Endodermal cell (in vitro differentiated cells): Measurements from ENCODE around the gene ZBTB7A. TPM values are rescaled to one million over a fixed set of nuclear protein-coding genes. Genes with fewer than 3 reads are reported as not detected.

Experiments
- DNase-seq: peaks from one replicate; pipeline ENCODE4 v3.0.0-alpha.2; 2017
- H3K27ac ChIP-seq: 2 replicates; pipeline ENCODE4 v1.5.1; 2013; ENCODE audit warnings: mild to moderate bottlenecking, low read depth, low read length, moderate library complexity
- H3K27me3 ChIP-seq: 2 replicates; pipeline ENCODE4 v1.6.1; 2013; ENCODE audit warnings: mild to moderate bottlenecking, low read length, moderate library complexity; ENCODE audit not compliant: insufficient read depth, control insufficient read depth, poor library complexity, severe bottlenecking
- H3K36me3 ChIP-seq: 2 replicates; pipeline ENCODE4 v1.7.0; 2013; ENCODE audit warnings: mild to moderate bottlenecking, low read length, moderate library complexity; ENCODE audit not compliant: control insufficient read depth, insufficient read depth
- H3K4me1 ChIP-seq: one replicate; pipeline ENCODE4 v1.7.0; 2013; ENCODE audit warnings: low read length; ENCODE audit not compliant: control insufficient read depth, insufficient read depth
- H3K4me3 ChIP-seq: 2 replicates; pipeline ENCODE4 v1.5.1; 2013; ENCODE audit warnings: mild to moderate bottlenecking, low read length, moderate library complexity
- H3K9ac ChIP-seq: 2 replicates; pipeline ENCODE4 v1.6.1; 2013; ENCODE audit warnings: mild to moderate bottlenecking, low read length, moderate library complexity; ENCODE audit not compliant: poor library complexity, severe bottlenecking; ENCODE audit errors: extremely low read depth
- H3K9me3 ChIP-seq: 2 replicates; pipeline ENCODE4 v1.6.1; 2013; ENCODE audit warnings: mild to moderate bottlenecking, low read length, moderate library complexity; ENCODE audit not compliant: control insufficient read depth
- H3K27ac Mint-ChIP-seq: 2 replicates; pipeline ENCODE4 v1.8.0; 2020; ENCODE audit warnings: mixed read lengths
- H3K27me3 Mint-ChIP-seq: 2 replicates; pipeline ENCODE4 v1.8.0; 2021; ENCODE audit warnings: mild to moderate bottlenecking, mixed read lengths; ENCODE audit not compliant: insufficient read depth
- H3K36me3 Mint-ChIP-seq: 2 replicates; pipeline ENCODE4 v1.8.0; 2020; ENCODE audit warnings: low read depth, mixed read lengths
- H3K4me1 Mint-ChIP-seq: 2 replicates; pipeline ENCODE4 v1.8.0; 2020; ENCODE audit warnings: mixed read lengths
- H3K4me3 Mint-ChIP-seq: 2 replicates; pipeline ENCODE4 v1.8.0; 2020; ENCODE audit warnings: mild to moderate bottlenecking, moderate library complexity, mixed read lengths
- H3K9me3 Mint-ChIP-seq: 2 replicates; pipeline ENCODE4 v1.8.0; 2020; ENCODE audit warnings: mild to moderate bottlenecking, mixed read lengths
- WGBS, 2 experiments: methylation state at CpG; one replicate each; pipeline versions ENCODE4 v1.1.5 to v1.1.7; 2013; ENCODE audit warnings: missing lambda C conversion rate in 2 of 2, mixed read lengths in 1 of 2; ENCODE audit not compliant: insufficient coverage in 1 of 2, insufficient read length in 1 of 2; 5-methylcytosine and 5-hydroxymethylcytosine counted together
- total RNA-seq, 2 donors: library from RNA; stranded (reverse); fragmentation: NEBNext Ultra II Directional in 1 of 2; extraction: Animal tissue kit (Norgen Biotek cat#: 25700) in 1 of 2; gene quantifications; 2 replicates in 1 of 2; 3 replicates in 1 of 2; pipeline ENCODE4 v1.2.1, GENCODE V29; 2021
- TF ChIP-seq, protein P1 (sequence below): fragments of 200-600 bp; sonication (generic); conservative IDR thresholded peaks from 2 replicates; pipeline ENCODE4 v1.5.0; 2021; ENCODE audit warnings: antibody characterized with exemption, mild to moderate bottlenecking

The ZBTB7A gene
- total RNA-seq, 2 donors from 2014 or later = 19.2 to 22.1 TPM

DNA sequence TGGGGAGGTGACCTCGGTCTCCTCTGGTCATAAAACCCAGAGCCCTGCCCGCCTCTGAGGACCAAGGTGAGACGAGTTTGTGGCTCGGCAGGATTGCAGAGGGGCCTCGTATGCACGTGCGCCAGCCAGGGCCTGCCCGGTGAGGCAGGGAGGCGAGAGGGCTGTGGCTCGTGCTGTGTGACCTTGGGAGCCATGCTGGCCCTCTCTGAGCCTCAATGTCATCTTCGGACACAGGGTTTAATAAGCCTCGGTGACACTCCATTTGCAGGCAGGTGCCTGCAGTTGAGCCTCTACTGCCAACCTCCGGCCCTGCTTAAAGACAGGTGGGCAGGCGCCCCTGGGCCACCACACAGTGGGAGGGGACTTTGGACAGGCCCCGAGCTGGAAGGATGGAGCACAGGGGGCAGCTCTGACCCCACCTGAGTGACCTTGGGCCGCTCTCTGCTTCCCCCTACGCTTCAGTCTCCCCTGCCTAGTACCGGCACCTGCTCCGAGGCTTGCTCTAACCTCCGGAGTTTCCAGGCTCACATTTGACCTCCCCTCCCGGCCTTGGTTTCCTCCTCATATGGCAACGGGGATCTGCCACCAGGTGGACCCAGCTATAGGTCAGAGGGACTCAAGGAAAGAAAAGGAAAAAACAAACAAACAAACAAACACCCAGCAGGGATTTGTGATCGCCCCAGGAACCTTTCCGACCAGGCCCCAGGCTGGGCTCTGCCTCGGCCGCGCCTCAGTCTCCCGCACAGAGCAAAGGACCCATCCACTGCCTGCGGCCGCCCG, 3.1 kb downstream of the ZBTB7A start:
- Histone ChIP-seq H3K27ac (no peak overlapping the region), H3K9ac (peak overlapping the region; percentile 66), H3K4me3 (peak overlapping the region; percentile 82), H3K36me3 (peaks cover 10% of the 10 kb centered on the region), H3K27me3 (peaks cover 13% of the 10 kb centered on the region), H3K9me3 (no peaks in the 10 kb centered on the region), H3K4me1 (no peaks in the 10 kb centered on the region)
- TF ChIP-seq, protein P1, sequence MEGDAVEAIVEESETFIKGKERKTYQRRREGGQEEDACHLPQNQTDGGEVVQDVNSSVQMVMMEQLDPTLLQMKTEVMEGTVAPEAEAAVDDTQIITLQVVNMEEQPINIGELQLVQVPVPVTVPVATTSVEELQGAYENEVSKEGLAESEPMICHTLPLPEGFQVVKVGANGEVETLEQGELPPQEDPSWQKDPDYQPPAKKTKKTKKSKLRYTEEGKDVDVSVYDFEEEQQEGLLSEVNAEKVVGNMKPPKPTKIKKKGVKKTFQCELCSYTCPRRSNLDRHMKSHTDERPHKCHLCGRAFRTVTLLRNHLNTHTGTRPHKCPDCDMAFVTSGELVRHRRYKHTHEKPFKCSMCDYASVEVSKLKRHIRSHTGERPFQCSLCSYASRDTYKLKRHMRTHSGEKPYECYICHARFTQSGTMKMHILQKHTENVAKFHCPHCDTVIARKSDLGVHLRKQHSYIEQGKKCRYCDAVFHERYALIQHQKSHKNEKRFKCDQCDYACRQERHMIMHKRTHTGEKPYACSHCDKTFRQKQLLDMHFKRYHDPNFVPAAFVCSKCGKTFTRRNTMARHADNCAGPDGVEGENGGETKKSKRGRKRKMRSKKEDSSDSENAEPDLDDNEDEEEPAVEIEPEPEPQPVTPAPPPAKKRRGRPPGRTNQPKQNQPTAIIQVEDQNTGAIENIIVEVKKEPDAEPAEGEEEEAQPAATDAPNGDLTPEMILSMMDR = peak; percentile 57
- Mint-ChIP-seq H3K27me3 (peaks cover 9% of the 10 kb centered on the region), H3K27ac (peak overlapping the region; percentile 77), H3K9me3 (no peaks in the 10 kb centered on the region), H3K36me3 (peaks cover 2% of the 10 kb centered on the region), H3K4me3 (peak overlapping the region; percentile 73), H3K4me1 (peaks cover 3% of the 10 kb centered on the region)
- peak; percentile 78 for DNase-seq
- WGBS, 2 experiments = 57 to 75% methylated on average over 19 to 31 of the region's 31 CpGs

DNA sequence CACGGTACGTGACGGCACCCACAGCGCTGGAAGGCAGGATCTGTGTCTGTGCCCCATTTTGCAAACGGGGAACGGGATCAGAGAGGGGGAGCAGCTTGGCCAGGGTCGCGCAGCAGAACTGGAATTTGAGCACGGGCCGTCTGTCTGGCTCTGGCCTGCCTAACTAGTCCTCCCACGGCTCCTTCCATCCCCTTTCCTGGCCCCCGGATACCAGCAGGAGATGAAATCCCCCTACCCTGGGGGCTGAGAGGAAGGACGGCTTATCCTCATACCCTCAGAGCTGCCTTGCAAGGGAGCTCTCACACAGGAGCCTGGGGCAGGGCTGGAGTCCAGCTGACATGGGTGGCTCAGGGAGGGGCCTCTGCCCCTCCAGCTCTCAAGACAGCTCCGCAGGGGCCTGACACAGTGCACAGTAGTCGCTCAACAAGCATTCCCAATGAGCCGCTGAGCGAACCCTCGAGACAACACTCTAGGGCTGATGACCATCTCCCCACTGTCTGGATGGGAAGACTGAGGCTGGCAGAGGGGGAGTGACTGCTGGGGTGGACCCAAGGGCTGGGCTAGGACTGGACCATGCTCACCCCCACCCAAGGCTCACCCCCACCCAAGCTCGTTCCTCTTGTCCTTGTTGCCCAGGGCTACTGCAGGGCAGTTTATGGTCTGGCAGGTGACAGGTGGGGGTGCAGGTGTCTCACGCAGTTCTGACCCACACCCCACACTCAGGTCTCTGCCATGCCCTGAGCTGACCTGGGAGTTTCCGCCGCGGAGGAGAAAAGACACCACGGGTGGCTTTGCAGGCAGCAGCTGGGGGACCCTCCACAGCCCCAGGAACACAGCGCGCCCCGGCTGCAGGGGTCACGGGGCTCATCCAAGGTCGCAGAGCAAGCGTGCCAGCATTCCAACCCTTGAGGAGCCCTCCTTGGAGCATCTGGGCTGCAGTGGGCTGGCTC, 4.0 kb downstream of the ZBTB7A start:
- peaks cover 5% of the 10 kb centered on the region for H3K27me3 ChIP-seq
- 93 to 94% methylated on average over 17 to 30 of the region's 30 CpGs for WGBS, 2 experiments
- H3K27ac ChIP-seq = no peak overlapping the region
- H3K4me3 ChIP-seq = no peak overlapping the region
- TF ChIP-seq, protein P1 = no peak
- Mint-ChIP-seq H3K36me3 (peaks cover 3% of the 10 kb centered on the region), H3K4me3 (peak overlapping the region; percentile 73), H3K4me1 (peaks cover 3% of the 10 kb centered on the region), H3K27me3 (peaks cover 1% of the 10 kb centered on the region), H3K9me3 (no peaks in the 10 kb centered on the region), H3K27ac (no peak overlapping the region)
- H3K4me1 ChIP-seq = no peaks in the 10 kb centered on the region
- DNase-seq = no peak
- H3K9me3 ChIP-seq = no peaks in the 10 kb centered on the region
- no peak overlapping the region for H3K9ac ChIP-seq
- H3K36me3 ChIP-seq = peaks cover 10% of the 10 kb centered on the region

DNA sequence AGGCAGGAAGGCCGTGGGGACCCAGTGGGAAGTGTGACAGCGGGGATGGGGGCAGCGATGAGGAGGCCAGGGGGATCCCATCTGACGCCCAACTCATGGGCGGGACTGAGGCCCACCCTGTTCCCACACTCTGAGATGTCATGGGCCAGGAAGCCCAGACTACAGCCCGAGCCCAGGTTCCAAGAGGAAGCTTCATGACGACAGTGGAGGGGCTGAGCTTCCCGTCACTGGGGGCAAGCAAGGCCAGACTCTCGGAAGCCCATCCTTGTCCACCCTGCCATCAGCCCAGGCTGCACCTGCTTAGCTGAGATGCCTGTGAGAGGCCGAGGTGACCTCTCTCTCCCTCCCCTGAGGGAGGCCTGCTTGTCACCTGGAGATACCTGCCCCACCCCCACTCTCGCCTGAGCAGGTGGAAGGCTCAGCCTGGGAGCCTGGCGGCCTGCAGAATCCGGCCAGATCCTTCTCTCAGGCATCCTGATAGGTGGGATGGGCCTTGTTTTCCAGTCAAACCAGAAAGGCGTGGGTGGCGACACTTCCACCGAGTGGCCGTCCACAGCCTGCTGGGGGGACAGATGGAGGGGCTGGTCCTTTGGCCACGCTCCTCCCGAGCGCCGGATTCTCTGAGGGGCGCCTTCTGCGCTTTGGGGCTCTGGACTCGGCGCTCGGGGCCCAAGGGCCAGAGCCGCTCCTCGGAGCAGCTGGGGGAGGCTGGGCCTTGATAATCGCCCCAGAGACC, 4.8 kb downstream of the ZBTB7A start:
- no peak overlapping the region for H3K27ac Mint-ChIP-seq
- H3K9me3 ChIP-seq = no peaks in the 10 kb centered on the region
- H3K27me3 ChIP-seq = no peaks in the 10 kb centered on the region
- H3K27ac ChIP-seq = no peak overlapping the region
- H3K27me3 Mint-ChIP-seq = no peaks in the 10 kb centered on the region
- DNase-seq = no peak
- H3K36me3 ChIP-seq = peaks cover 10% of the 10 kb centered on the region
- H3K4me1 ChIP-seq = no peaks in the 10 kb centered on the region
- TF ChIP-seq, protein P1 = no peak
- 92 to 93% methylated on average over 20 to 29 of the region's 29 CpGs for WGBS, 2 experiments
- no peaks in the 10 kb centered on the region for H3K9me3 Mint-ChIP-seq
- H3K9ac ChIP-seq = no peak overlapping the region
- H3K4me1 Mint-ChIP-seq = peaks cover 3% of the 10 kb centered on the region
- H3K4me3 Mint-ChIP-seq = no peak overlapping the region
- no peak overlapping the region for H3K4me3 ChIP-seq
- peaks cover 9% of the 10 kb centered on the region for H3K36me3 Mint-ChIP-seq
